H1 (cell line): ENCODE data around the gene SLC23A3.

Experiments
- SUZ12 ChIP-seq: fragments of 200-600 bp; sonication (generic); IDR thresholded peaks from 2 replicates; pipeline ENCODE4 v1.6.1; 2012; ENCODE audit warnings: mild to moderate bottlenecking, inconsistent platforms, low read length, moderate library complexity, mixed read lengths
- TF ChIP-seq, protein P1 (sequence below), 3 experiments: IDR thresholded peaks; 1 replicate in 2 of 3; 2 replicates in 1 of 3; pipeline versions ENCODE4 v1.5.1 to v1.6.1; 2011; ENCODE audit warnings: low read length in 3 of 3, mild to moderate bottlenecking in 3 of 3, inconsistent platforms in 2 of 3, low read depth in 1 of 3, moderate library complexity in 1 of 3; ENCODE audit not compliant: insufficient read depth in 1 of 3; ENCODE audit errors: control extremely low read depth in 1 of 3
- TF ChIP-seq, protein P2 (sequence below): fragments of 300-600 bp; sonication (generic); IDR thresholded peaks from 2 replicates; pipeline ENCODE4 v1.7.1; 2012; ENCODE audit warnings: low read length, moderate library complexity, mild to moderate bottlenecking, inconsistent platforms; ENCODE audit not compliant: insufficient replicate concordance

DNA sequence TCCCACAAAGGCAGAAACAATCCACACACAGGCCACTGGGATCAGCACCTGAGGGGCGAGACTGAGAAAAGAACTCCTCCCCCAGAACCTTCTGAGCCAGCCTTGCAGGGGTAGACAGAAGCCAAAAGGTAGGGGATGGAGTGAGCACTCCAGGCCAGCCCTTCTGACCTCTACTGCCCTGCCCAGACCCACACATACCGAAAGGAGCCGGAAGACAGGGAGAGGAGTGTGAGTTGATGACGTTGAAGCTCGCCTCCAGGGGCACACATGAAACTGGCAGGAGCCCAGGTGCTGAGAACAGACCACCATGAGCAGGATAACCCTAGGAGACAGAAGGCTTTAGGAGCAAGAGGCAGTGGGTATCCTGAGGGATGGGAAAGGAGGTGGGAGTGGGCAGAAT is 1.8 kb downstream of the SLC23A3 start:
- TF ChIP-seq SUZ12, result no peak
- TF ChIP-seq, protein P1, sequence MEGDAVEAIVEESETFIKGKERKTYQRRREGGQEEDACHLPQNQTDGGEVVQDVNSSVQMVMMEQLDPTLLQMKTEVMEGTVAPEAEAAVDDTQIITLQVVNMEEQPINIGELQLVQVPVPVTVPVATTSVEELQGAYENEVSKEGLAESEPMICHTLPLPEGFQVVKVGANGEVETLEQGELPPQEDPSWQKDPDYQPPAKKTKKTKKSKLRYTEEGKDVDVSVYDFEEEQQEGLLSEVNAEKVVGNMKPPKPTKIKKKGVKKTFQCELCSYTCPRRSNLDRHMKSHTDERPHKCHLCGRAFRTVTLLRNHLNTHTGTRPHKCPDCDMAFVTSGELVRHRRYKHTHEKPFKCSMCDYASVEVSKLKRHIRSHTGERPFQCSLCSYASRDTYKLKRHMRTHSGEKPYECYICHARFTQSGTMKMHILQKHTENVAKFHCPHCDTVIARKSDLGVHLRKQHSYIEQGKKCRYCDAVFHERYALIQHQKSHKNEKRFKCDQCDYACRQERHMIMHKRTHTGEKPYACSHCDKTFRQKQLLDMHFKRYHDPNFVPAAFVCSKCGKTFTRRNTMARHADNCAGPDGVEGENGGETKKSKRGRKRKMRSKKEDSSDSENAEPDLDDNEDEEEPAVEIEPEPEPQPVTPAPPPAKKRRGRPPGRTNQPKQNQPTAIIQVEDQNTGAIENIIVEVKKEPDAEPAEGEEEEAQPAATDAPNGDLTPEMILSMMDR (IDR thresholded peaks at IDR 0.05; ENCODE audit: control extremely low read depth in 1 of 3, insufficient read depth in 1 of 3, low read depth in 1 of 3, low read length in 3 of 3), result no peak
- TF ChIP-seq, protein P2, sequence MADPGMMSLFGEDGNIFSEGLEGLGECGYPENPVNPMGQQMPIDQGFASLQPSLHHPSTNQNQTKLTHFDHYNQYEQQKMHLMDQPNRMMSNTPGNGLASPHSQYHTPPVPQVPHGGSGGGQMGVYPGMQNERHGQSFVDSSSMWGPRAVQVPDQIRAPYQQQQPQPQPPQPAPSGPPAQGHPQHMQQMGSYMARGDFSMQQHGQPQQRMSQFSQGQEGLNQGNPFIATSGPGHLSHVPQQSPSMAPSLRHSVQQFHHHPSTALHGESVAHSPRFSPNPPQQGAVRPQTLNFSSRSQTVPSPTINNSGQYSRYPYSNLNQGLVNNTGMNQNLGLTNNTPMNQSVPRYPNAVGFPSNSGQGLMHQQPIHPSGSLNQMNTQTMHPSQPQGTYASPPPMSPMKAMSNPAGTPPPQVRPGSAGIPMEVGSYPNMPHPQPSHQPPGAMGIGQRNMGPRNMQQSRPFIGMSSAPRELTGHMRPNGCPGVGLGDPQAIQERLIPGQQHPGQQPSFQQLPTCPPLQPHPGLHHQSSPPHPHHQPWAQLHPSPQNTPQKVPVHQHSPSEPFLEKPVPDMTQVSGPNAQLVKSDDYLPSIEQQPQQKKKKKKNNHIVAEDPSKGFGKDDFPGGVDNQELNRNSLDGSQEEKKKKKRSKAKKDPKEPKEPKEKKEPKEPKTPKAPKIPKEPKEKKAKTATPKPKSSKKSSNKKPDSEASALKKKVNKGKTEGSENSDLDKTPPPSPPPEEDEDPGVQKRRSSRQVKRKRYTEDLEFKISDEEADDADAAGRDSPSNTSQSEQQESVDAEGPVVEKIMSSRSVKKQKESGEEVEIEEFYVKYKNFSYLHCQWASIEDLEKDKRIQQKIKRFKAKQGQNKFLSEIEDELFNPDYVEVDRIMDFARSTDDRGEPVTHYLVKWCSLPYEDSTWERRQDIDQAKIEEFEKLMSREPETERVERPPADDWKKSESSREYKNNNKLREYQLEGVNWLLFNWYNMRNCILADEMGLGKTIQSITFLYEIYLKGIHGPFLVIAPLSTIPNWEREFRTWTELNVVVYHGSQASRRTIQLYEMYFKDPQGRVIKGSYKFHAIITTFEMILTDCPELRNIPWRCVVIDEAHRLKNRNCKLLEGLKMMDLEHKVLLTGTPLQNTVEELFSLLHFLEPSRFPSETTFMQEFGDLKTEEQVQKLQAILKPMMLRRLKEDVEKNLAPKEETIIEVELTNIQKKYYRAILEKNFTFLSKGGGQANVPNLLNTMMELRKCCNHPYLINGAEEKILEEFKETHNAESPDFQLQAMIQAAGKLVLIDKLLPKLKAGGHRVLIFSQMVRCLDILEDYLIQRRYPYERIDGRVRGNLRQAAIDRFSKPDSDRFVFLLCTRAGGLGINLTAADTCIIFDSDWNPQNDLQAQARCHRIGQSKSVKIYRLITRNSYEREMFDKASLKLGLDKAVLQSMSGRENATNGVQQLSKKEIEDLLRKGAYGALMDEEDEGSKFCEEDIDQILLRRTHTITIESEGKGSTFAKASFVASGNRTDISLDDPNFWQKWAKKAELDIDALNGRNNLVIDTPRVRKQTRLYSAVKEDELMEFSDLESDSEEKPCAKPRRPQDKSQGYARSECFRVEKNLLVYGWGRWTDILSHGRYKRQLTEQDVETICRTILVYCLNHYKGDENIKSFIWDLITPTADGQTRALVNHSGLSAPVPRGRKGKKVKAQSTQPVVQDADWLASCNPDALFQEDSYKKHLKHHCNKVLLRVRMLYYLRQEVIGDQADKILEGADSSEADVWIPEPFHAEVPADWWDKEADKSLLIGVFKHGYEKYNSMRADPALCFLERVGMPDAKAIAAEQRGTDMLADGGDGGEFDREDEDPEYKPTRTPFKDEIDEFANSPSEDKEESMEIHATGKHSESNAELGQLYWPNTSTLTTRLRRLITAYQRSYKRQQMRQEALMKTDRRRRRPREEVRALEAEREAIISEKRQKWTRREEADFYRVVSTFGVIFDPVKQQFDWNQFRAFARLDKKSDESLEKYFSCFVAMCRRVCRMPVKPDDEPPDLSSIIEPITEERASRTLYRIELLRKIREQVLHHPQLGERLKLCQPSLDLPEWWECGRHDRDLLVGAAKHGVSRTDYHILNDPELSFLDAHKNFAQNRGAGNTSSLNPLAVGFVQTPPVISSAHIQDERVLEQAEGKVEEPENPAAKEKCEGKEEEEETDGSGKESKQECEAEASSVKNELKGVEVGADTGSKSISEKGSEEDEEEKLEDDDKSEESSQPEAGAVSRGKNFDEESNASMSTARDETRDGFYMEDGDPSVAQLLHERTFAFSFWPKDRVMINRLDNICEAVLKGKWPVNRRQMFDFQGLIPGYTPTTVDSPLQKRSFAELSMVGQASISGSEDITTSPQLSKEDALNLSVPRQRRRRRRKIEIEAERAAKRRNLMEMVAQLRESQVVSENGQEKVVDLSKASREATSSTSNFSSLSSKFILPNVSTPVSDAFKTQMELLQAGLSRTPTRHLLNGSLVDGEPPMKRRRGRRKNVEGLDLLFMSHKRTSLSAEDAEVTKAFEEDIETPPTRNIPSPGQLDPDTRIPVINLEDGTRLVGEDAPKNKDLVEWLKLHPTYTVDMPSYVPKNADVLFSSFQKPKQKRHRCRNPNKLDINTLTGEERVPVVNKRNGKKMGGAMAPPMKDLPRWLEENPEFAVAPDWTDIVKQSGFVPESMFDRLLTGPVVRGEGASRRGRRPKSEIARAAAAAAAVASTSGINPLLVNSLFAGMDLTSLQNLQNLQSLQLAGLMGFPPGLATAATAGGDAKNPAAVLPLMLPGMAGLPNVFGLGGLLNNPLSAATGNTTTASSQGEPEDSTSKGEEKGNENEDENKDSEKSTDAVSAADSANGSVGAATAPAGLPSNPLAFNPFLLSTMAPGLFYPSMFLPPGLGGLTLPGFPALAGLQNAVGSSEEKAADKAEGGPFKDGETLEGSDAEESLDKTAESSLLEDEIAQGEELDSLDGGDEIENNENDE, result no peak
